OCI-LY7 (cell line): ENCODE results near the gene NEDD4.

Source experiments
- EZH2phosphoT487 ChIP-seq: fragments of 200-600 bp; sonication (generic); IDR thresholded peaks from 2 replicates; pipeline ENCODE4 v1.6.1; 2018; ENCODE audit warnings: low read depth, borderline replicate concordance, mild to moderate bottlenecking, mixed run types, antibody characterized with exemption, low read length, moderate library complexity, mixed read lengths
- TF ChIP-seq, protein P1 (sequence below): fragments of 200-600 bp; sonication (generic); conservative IDR thresholded peaks from 2 replicates; pipeline ENCODE4 v1.5.1; 2014; ENCODE audit warnings: mild to moderate bottlenecking, antibody characterized with exemption, low read length, moderate library complexity, mixed read lengths

DNA sequence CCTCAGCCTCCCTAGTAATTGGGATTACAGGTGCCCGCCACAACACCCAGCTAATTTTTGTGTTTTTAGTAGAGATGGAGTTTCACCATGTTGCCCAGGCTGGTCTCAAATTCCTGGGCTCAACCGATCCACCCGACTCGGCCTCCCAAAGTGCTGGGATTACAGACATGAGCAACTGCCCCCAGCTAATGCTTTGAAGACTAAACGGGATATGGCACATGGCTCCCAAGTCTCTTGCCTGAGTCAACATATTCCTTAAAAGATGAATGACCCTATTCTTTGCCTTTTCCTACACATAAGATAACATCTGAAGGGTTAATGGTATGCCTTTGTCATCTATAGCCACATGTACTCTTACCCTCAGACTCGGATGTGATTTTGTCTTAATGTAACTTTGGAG lies 38.4 kb upstream of the NEDD4 start:
- TF ChIP-seq, protein P1, sequence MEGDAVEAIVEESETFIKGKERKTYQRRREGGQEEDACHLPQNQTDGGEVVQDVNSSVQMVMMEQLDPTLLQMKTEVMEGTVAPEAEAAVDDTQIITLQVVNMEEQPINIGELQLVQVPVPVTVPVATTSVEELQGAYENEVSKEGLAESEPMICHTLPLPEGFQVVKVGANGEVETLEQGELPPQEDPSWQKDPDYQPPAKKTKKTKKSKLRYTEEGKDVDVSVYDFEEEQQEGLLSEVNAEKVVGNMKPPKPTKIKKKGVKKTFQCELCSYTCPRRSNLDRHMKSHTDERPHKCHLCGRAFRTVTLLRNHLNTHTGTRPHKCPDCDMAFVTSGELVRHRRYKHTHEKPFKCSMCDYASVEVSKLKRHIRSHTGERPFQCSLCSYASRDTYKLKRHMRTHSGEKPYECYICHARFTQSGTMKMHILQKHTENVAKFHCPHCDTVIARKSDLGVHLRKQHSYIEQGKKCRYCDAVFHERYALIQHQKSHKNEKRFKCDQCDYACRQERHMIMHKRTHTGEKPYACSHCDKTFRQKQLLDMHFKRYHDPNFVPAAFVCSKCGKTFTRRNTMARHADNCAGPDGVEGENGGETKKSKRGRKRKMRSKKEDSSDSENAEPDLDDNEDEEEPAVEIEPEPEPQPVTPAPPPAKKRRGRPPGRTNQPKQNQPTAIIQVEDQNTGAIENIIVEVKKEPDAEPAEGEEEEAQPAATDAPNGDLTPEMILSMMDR: no peak
- TF ChIP-seq EZH2phosphoT487: no peak
